Liver (tissue), 9 donors: ENCODE measurements around the gene GDF11. TPM values are rescaled to one million over a fixed set of nuclear protein-coding genes. Genes with fewer than 3 reads are reported as not detected.

ENCODE experiments used
- DNase-seq: peaks from one replicate; pipeline ENCODE4 v3.0.0-alpha.2; 2017; ENCODE audit warnings: low spot score
- H3K27ac ChIP-seq, 2 donors: one replicate each; pipeline ENCODE4 v1.7.0; 2013; ENCODE audit warnings: inconsistent platforms in 2 of 2, low read length in 2 of 2, control low read depth in 1 of 2, low read depth in 1 of 2, mild to moderate bottlenecking in 1 of 2
- H3K27me3 ChIP-seq, 4 donors: one replicate each; pipeline versions ENCODE4 v1.6.1 to v1.7.0; 2013; ENCODE audit warnings: low read length in 3 of 4, inconsistent platforms in 1 of 4, mild to moderate bottlenecking in 1 of 4, moderate library complexity in 1 of 4; ENCODE audit not compliant: control insufficient read depth in 4 of 4, insufficient read depth in 4 of 4
- H3K36me3 ChIP-seq, 4 donors: one replicate each; pipeline versions ENCODE4 v1.6.1 to v1.7.0; 2013; ENCODE audit warnings: low read length in 3 of 4, mild to moderate bottlenecking in 3 of 4, low read depth in 1 of 4, moderate library complexity in 1 of 4; ENCODE audit not compliant: control insufficient read depth in 4 of 4, insufficient read depth in 3 of 4
- H3K4me1 ChIP-seq, 4 donors: one replicate each; pipeline versions ENCODE4 v1.6.1 to v1.7.0; 2013; ENCODE audit warnings: low read length in 3 of 4, mild to moderate bottlenecking in 3 of 4, moderate library complexity in 1 of 4; ENCODE audit not compliant: control insufficient read depth in 4 of 4, insufficient read depth in 4 of 4
- H3K4me3 ChIP-seq, 3 donors: one replicate each; pipeline versions ENCODE4 v1.6.1 to v1.7.0; 2013; ENCODE audit warnings: low read length in 3 of 3, control low read depth in 1 of 3, low read depth in 1 of 3, mild to moderate bottlenecking in 1 of 3
- H3K9ac ChIP-seq, 2 donors: one replicate each; pipeline ENCODE4 v1.7.0; 2013; ENCODE audit warnings: low read length in 2 of 2, mild to moderate bottlenecking in 2 of 2, moderate library complexity in 2 of 2, control low read depth in 1 of 2, low read depth in 1 of 2
- H3K9me3 ChIP-seq, 4 donors: one replicate each; pipeline versions ENCODE4 v1.6.1 to v1.7.0; 2013; ENCODE audit warnings: low read length in 3 of 4; ENCODE audit not compliant: control insufficient read depth in 4 of 4
- EGR1 ChIP-seq, 2 donors: IDR thresholded peaks; 2 replicates each; pipeline ENCODE4 v1.6.1; 2016 to 2018; ENCODE audit warnings: antibody characterized with exemption in 2 of 2, low read depth in 2 of 2
- FOXA1 ChIP-seq: IDR thresholded peaks from 2 replicates; pipeline ENCODE4 v1.6.1; 2016; ENCODE audit warnings: antibody characterized with exemption
- GABPA ChIP-seq, 2 donors: IDR thresholded peaks in 1 of 2; conservative IDR thresholded peaks in 1 of 2; 2 replicates each; pipeline ENCODE4 v1.6.1; 2016; ENCODE audit warnings: antibody characterized with exemption in 2 of 2, mild to moderate bottlenecking in 1 of 2, moderate library complexity in 1 of 2
- HNF4A ChIP-seq, 2 donors: conservative IDR thresholded peaks; 2 replicates each; pipeline ENCODE4 v1.6.1; 2016; ENCODE audit warnings: antibody characterized with exemption in 2 of 2, mild to moderate bottlenecking in 2 of 2
- HNF4G ChIP-seq: IDR thresholded peaks from 2 replicates; pipeline ENCODE4 v1.6.1; 2016; ENCODE audit warnings: antibody characterized with exemption
- JUND ChIP-seq, 2 donors: IDR thresholded peaks; 2 replicates each; pipeline ENCODE4 v1.6.1; 2016; ENCODE audit warnings: antibody characterized with exemption in 2 of 2
- MAX ChIP-seq: IDR thresholded peaks from 2 replicates; pipeline ENCODE4 v1.6.1; 2016; ENCODE audit warnings: antibody characterized with exemption
- NR2F2 ChIP-seq: IDR thresholded peaks from 2 replicates; pipeline ENCODE4 v1.6.1; 2016; ENCODE audit warnings: antibody characterized with exemption
- RAD21 ChIP-seq, 2 donors: IDR thresholded peaks; 2 replicates each; pipeline ENCODE4 v1.6.1; 2016; ENCODE audit warnings: antibody characterized with exemption in 2 of 2, mild to moderate bottlenecking in 2 of 2
- REST ChIP-seq: IDR thresholded peaks from 2 replicates; pipeline ENCODE4 v1.6.1; 2016; ENCODE audit warnings: antibody characterized with exemption, mild to moderate bottlenecking
- RXRA ChIP-seq, 2 donors: IDR thresholded peaks; 2 replicates each; pipeline ENCODE4 v1.6.1; 2017 to 2018; ENCODE audit warnings: antibody characterized with exemption in 2 of 2, mild to moderate bottlenecking in 1 of 2
- SP1 ChIP-seq: IDR thresholded peaks from 2 replicates; pipeline ENCODE4 v1.6.1; 2018; ENCODE audit warnings: antibody characterized with exemption, mild to moderate bottlenecking
- TAF1 ChIP-seq: conservative IDR thresholded peaks from 2 replicates; pipeline ENCODE4 v1.6.1; 2016; ENCODE audit warnings: antibody characterized with exemption, mild to moderate bottlenecking
- YY1 ChIP-seq: IDR thresholded peaks from 2 replicates; pipeline ENCODE4 v1.6.1; 2016; ENCODE audit warnings: antibody characterized with exemption, mild to moderate bottlenecking
- WGBS: extraction: QIAGEN DNeasy Blood & Tissue Kit; methylation state at CpG from one replicate; pipeline ENCODE4 v1.1.7; 2013; 5-methylcytosine and 5-hydroxymethylcytosine counted together
- polyA plus RNA-seq, 2 donors: library from polyadenylated mRNA; stranded (reverse) in 1 of 2; unstranded in 1 of 2; fragments of 200-250 nt in 1 of 2; fragments of >200 nt in 1 of 2; fragmentation: Nextera tagmentation in 1 of 2; extraction: Ambion mirVana in 1 of 2; gene quantifications; one replicate each; pipeline versions ENCODE4 v1.2.1 to v1.2.3, GENCODE V29; 2013 to 2015
- total RNA-seq, 2 donors: library from RNA; depleted of rRNA; stranded (reverse); fragments of >200 nt; gene quantifications; one replicate each; pipeline ENCODE4 v1.2.3, GENCODE V29; 2014
- TF ChIP-seq, protein P1 (sequence below): IDR thresholded peaks from 2 replicates; pipeline ENCODE4 v1.6.1; 2016; ENCODE audit warnings: antibody characterized with exemption
- TF ChIP-seq, protein P2 (sequence below): fragments of 150-350 bp; IDR thresholded peaks from 2 replicates; pipeline ENCODE4 v1.5.1; 2017; ENCODE audit warnings: improper control_type of control experiment, low read depth, low read length; ENCODE audit not compliant: missing input control
- TF ChIP-seq, protein P3 (sequence below): IDR thresholded peaks from 2 replicates; pipeline ENCODE4 v1.6.1; 2016; ENCODE audit warnings: antibody characterized with exemption
- donor health status: healthy.
- donor health status: healthy.
- donor health status: healthy.
- donor health status: healthy.
- donor health status: healthy.

The GDF11 gene
- total and polyA plus RNA-seq, 4 donors = 0.40 to 5.0 (median 0.70) TPM

DNA sequence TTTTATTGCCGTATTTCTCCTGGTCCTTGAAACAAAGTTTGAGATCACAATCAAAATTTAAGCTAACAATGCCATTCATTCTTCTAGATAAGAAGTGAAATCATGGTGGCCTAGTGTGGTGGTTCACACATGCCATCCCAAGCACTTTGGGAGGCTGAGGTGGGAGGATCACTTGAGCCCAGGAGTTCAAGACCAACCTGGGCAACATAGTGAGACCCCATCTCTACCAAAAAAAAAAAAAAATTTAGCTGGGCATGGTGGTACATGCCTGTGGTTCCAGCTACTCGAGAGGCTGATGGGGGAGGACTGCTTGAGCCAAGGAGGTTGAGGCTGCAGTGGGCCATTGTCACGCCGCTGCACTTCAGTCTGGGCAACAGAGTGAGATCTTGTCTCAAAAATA lies 24.2 kb downstream of the GDF11 start:
- H3K36me3 ChIP-seq = peaks cover 3 to 30% (median 16%) of the 10 kb centered on the region in 4 donors
- H3K9me3 ChIP-seq = no peaks in the 10 kb centered on the region
- no peak overlapping the region for H3K4me3 ChIP-seq
- H3K27me3 ChIP-seq = no peaks in the 10 kb centered on the region
- H3K27ac ChIP-seq = no peak overlapping the region
- TF ChIP-seq RXRA (IDR thresholded peaks at IDR 0.05) (no peak), FOXA1 (no peak), YY1 (no peak), HNF4A (conservative IDR thresholded peaks at IDR 0.05) (no peak), RAD21 (IDR thresholded peaks at IDR 0.05) (no peak), MAX (no peak)
- no peaks in the 10 kb centered on the region for H3K4me1 ChIP-seq
- no peak for DNase-seq
- 97% methylated on average over 4 of the region's 4 CpGs for WGBS
- H3K9ac ChIP-seq = no peak overlapping the region

DNA sequence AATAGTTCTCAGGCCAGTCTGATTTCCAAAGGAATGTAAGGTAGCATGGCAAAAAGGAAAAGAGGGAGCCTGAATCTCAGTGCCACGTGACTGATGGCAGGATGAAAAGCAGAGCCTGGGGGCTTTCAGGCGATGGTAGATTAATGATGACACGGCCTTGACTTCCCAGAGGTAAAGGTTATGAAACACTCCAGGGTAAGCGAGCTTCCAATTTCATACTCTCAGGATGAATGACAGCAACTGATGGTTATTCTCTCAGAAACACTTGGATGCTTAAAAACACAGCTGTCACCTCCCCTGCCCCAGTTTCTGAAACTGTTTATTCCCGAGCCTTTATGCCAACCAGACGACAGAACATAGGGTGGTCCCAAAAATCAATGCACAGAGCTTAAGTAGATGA lies 28.8 kb downstream of the GDF11 start:
- H3K27me3 ChIP-seq = no peaks in the 10 kb centered on the region
- 91% methylated on average over 6 of the region's 6 CpGs for WGBS
- H3K4me3 ChIP-seq = no peak overlapping the region
- peaks cover 0 to 19% (median 11%) of the 10 kb centered on the region in 4 donors for H3K36me3 ChIP-seq
- H3K4me1 ChIP-seq = no peaks in the 10 kb centered on the region
- H3K9ac ChIP-seq = no peak overlapping the region
- H3K27ac ChIP-seq = no peak overlapping the region
- no peak for DNase-seq
- no peak for TF ChIP-seq EGR1 (IDR thresholded peaks at IDR 0.05; ENCODE audit: low read depth in 2 of 2)
- TF ChIP-seq, protein P1, sequence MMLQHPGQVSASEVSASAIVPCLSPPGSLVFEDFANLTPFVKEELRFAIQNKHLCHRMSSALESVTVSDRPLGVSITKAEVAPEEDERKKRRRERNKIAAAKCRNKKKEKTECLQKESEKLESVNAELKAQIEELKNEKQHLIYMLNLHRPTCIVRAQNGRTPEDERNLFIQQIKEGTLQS = no peak
- no peak for TF ChIP-seq RAD21 (IDR thresholded peaks at IDR 0.05)
- no peak for TF ChIP-seq REST
- TF ChIP-seq SP1 = no peak
- TF ChIP-seq HNF4A (conservative IDR thresholded peaks at IDR 0.05) = no peak
- no peak for TF ChIP-seq MAX
- TF ChIP-seq, protein P2, sequence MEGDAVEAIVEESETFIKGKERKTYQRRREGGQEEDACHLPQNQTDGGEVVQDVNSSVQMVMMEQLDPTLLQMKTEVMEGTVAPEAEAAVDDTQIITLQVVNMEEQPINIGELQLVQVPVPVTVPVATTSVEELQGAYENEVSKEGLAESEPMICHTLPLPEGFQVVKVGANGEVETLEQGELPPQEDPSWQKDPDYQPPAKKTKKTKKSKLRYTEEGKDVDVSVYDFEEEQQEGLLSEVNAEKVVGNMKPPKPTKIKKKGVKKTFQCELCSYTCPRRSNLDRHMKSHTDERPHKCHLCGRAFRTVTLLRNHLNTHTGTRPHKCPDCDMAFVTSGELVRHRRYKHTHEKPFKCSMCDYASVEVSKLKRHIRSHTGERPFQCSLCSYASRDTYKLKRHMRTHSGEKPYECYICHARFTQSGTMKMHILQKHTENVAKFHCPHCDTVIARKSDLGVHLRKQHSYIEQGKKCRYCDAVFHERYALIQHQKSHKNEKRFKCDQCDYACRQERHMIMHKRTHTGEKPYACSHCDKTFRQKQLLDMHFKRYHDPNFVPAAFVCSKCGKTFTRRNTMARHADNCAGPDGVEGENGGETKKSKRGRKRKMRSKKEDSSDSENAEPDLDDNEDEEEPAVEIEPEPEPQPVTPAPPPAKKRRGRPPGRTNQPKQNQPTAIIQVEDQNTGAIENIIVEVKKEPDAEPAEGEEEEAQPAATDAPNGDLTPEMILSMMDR = no peak
- no peak for TF ChIP-seq HNF4G
- TF ChIP-seq YY1 = no peak
- TF ChIP-seq GABPA (IDR thresholded peaks at IDR 0.05 in 1 of 2, conservative IDR thresholded peaks at IDR 0.05 in 1 of 2) = no peak
- no peak for TF ChIP-seq RXRA (IDR thresholded peaks at IDR 0.05)
- TF ChIP-seq JUND (IDR thresholded peaks at IDR 0.05) = no peak
- TF ChIP-seq, protein P3, sequence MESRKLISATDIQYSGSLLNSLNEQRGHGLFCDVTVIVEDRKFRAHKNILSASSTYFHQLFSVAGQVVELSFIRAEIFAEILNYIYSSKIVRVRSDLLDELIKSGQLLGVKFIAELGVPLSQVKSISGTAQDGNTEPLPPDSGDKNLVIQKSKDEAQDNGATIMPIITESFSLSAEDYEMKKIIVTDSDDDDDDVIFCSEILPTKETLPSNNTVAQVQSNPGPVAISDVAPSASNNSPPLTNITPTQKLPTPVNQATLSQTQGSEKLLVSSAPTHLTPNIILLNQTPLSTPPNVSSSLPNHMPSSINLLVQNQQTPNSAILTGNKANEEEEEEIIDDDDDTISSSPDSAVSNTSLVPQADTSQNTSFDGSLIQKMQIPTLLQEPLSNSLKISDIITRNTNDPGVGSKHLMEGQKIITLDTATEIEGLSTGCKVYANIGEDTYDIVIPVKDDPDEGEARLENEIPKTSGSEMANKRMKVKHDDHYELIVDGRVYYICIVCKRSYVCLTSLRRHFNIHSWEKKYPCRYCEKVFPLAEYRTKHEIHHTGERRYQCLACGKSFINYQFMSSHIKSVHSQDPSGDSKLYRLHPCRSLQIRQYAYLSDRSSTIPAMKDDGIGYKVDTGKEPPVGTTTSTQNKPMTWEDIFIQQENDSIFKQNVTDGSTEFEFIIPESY = no peak
- no peak for TF ChIP-seq NR2F2
- TF ChIP-seq TAF1 = no peak
- no peak for TF ChIP-seq FOXA1
- no peaks in the 10 kb centered on the region for H3K9me3 ChIP-seq
